OCI-LY1 (cell line): ENCODE measurements around the gene STPG4.

ENCODE experiments used
- H2AFZ ChIP-seq: fragments of 200-600 bp; sonication (generic), shearing (Covaris generic); 2 replicates; pipeline ENCODE4 v1.6.0; 2014; ENCODE audit warnings: antibody characterized with exemption, mild to moderate bottlenecking, low read length
- H3F3A ChIP-seq: fragments of 200-600 bp; sonication (generic), shearing (Covaris generic); 2 replicates; pipeline ENCODE4 v1.6.0; 2014; ENCODE audit warnings: mild to moderate bottlenecking, antibody characterized with exemption, low read length, moderate library complexity; ENCODE audit not compliant: insufficient read depth
- H3K27ac ChIP-seq: fragments of 200-600 bp; sonication (generic); 2 replicates; pipeline ENCODE4 v1.5.1; 2014; ENCODE audit warnings: low read length, mixed run types, mild to moderate bottlenecking, low read depth; ENCODE audit not compliant: poor library complexity, severe bottlenecking
- H3K27me3 ChIP-seq: fragments of 200-600 bp; sonication (generic); 2 replicates; pipeline ENCODE4 v1.6.0; 2014; ENCODE audit warnings: antibody characterized with exemption, mild to moderate bottlenecking, low read length, moderate library complexity; ENCODE audit not compliant: insufficient read depth
- H3K36me3 ChIP-seq: fragments of 200-600 bp; sonication (generic); 2 replicates; pipeline ENCODE4 v1.6.1; 2014; ENCODE audit warnings: mild to moderate bottlenecking, antibody characterized with exemption, low read length, moderate library complexity, mixed read lengths; ENCODE audit not compliant: insufficient read depth
- H3K4me1 ChIP-seq: fragments of 200-600 bp; sonication (generic); 2 replicates; pipeline ENCODE4 v1.5.1; 2014; ENCODE audit warnings: mild to moderate bottlenecking, low read length, moderate library complexity; ENCODE audit not compliant: insufficient read depth, severe bottlenecking
- H3K4me2 ChIP-seq: fragments of 200-600 bp; sonication (generic), shearing (Covaris generic); 2 replicates; pipeline ENCODE4 v1.6.1; 2014; ENCODE audit warnings: low read length
- H3K4me3 ChIP-seq: fragments of 200-600 bp; sonication (generic); 2 replicates; pipeline ENCODE4 v1.5.1; 2014; ENCODE audit warnings: low read length, low read depth, mild to moderate bottlenecking, mixed read lengths; ENCODE audit not compliant: poor library complexity, severe bottlenecking
- H3K79me2 ChIP-seq: fragments of 200-600 bp; shearing (Covaris generic); 2 replicates; pipeline ENCODE4 v1.6.1; 2016; ENCODE audit warnings: mixed run types, low read length, mixed read lengths; ENCODE audit not compliant: insufficient read depth
- H3K9ac ChIP-seq: fragments of 200-600 bp; sonication (generic), shearing (Covaris generic); 2 replicates; pipeline ENCODE4 v1.6.1; 2014; ENCODE audit warnings: mild to moderate bottlenecking, low read length, mixed read lengths
- H3K9me2 ChIP-seq: fragments of 200-600 bp; sonication (generic), shearing (Covaris generic); 2 replicates; pipeline ENCODE4 v1.6.1; 2014; ENCODE audit warnings: low read depth, mild to moderate bottlenecking, low read length, mixed read lengths
- H3K9me3 ChIP-seq: fragments of 200-600 bp; shearing (Covaris generic); 2 replicates; pipeline ENCODE4 v1.6.1; 2014; ENCODE audit warnings: low read length, mixed read lengths
- H4K20me1 ChIP-seq: fragments of 200-600 bp; sonication (generic), shearing (Covaris generic); 2 replicates; pipeline ENCODE4 v1.6.0; 2016; ENCODE audit warnings: mild to moderate bottlenecking, low read length; ENCODE audit not compliant: insufficient read depth
- CTCF ChIP-seq: fragments of 200-600 bp; sonication (generic), shearing (Covaris generic); IDR thresholded peaks from 2 replicates; pipeline ENCODE4 v1.5.1; 2017; ENCODE audit warnings: mild to moderate bottlenecking, antibody characterized with exemption, low read length, moderate library complexity, mixed read lengths
- EZH2 ChIP-seq: fragments of 200-600 bp; sonication (generic), shearing (Covaris generic); IDR thresholded peaks from 2 replicates; pipeline ENCODE4 v1.8.0; 2017; ENCODE audit warnings: borderline replicate concordance, mixed run types, mild to moderate bottlenecking, antibody characterized with exemption, low read length, moderate library complexity, mixed read lengths

Gene STPG4

DNA sequence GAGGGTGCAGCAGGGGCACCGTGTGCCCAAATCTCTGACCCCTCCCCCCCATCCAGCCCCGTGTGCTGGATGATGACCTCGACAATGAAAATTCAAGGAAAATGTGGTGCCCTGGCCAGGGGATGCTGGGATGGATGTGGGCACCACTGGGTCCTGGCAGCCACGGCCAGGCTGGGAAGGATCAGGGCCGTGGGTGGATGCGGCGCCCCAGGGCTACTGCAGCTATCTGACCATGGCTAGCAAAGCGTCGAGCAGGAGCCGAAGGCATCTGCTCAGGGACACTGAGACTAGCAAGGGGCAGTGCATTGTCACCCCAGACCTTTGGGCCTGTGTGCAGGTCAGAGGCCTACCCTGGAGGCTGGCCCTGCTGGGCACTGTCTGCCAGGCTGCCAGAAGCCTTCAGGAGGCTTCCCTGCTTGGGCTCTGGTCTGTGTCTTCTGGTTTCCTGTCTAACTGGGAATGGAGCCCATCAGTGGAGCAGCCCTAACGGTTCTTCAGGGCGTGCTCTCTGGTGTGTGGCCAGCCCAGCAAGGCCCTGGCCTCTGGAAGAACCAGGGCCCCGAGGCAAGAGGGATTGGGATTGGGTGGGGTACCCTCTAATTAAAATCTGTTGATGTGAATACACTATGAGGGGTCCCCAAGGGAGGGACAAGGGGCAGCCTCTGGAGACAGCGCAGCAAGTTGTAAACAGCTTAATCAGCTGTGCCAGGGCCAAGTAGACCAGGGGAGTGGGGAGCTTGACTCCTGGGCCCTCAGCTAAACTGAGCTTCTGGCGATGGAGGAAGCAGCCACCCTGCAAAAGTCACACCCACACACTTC lies 98.0 kb downstream of the STPG4 start:
- Histone ChIP-seq H3K9ac (no peak overlapping the region), H3K79me2 (no peaks in the 10 kb centered on the region), H3K4me2 (no peak overlapping the region), H3K4me3 (no peak overlapping the region), H3K27me3 (no peaks in the 10 kb centered on the region), H3K9me3 (no peaks in the 10 kb centered on the region), H3K36me3 (peaks cover 44% of the 10 kb centered on the region), H3K27ac (no peak overlapping the region), H3K4me1 (no peaks in the 10 kb centered on the region), H3K9me2 (no peaks in the 10 kb centered on the region), H2AFZ (no peak overlapping the region), H4K20me1 (no peaks in the 10 kb centered on the region), H3F3A (no peaks in the 10 kb centered on the region)
- TF ChIP-seq EZH2 (no peak), CTCF (no peak)

GRCh38 chr2:47056374-47056773 lies 98.7 kb downstream of the STPG4 start:
- H3K9me3 ChIP-seq, result no peaks in the 10 kb centered on the region
- no peak overlapping the region for H3K27ac ChIP-seq
- H3K27me3 ChIP-seq, result no peaks in the 10 kb centered on the region
- peaks cover 44% of the 10 kb centered on the region for H3K36me3 ChIP-seq
- H3K9ac ChIP-seq, result no peak overlapping the region
- H4K20me1 ChIP-seq, result no peaks in the 10 kb centered on the region
- no peaks in the 10 kb centered on the region for H3K4me1 ChIP-seq
- H3F3A ChIP-seq, result no peaks in the 10 kb centered on the region
- TF ChIP-seq EZH2 (no peak), CTCF (no peak)
- no peaks in the 10 kb centered on the region for H3K79me2 ChIP-seq
- no peaks in the 10 kb centered on the region for H3K9me2 ChIP-seq
- H2AFZ ChIP-seq, result no peak overlapping the region
- no peak overlapping the region for H3K4me2 ChIP-seq
- no peak overlapping the region for H3K4me3 ChIP-seq

DNA sequence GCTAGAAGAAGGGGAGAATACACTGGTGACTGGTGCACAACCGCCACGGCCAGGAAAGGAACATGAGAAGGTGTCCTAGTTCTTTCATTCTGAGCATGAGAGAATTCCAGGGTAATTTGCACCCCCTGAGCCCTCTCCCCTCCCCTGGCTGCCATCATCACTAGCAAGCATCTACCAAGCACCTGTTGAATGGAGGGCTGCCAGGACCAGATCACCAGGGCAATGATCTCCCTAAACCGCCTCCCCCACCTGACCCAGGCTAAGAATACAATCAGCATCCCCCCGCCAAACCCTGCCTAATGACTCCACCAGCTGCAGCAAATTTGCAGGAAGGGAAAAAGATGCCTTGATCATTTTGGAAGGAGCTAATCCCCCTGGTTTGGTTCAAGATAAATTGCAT lies 100.2 kb downstream of the STPG4 start:
- H3K4me3 ChIP-seq, result no peak overlapping the region
- no peaks in the 10 kb centered on the region for H3F3A ChIP-seq
- H3K4me2 ChIP-seq, result no peak overlapping the region
- no peaks in the 10 kb centered on the region for H3K79me2 ChIP-seq
- no peaks in the 10 kb centered on the region for H3K4me1 ChIP-seq
- no peaks in the 10 kb centered on the region for H3K9me3 ChIP-seq
- no peaks in the 10 kb centered on the region for H3K27me3 ChIP-seq
- H3K9me2 ChIP-seq, result no peaks in the 10 kb centered on the region
- H3K9ac ChIP-seq, result no peak overlapping the region
- H3K36me3 ChIP-seq, result peaks cover 48% of the 10 kb centered on the region
- H3K27ac ChIP-seq, result no peak overlapping the region
- no peaks in the 10 kb centered on the region for H4K20me1 ChIP-seq
- H2AFZ ChIP-seq, result no peak overlapping the region
- TF ChIP-seq EZH2 (no peak), CTCF (no peak)
